IMR-90 (cell line): ENCODE data around the gene BRSK1. TPM values are rescaled to one million over a fixed set of nuclear protein-coding genes. Genes with fewer than 3 reads are reported as not detected.

Experiments
- ATAC-seq: fragments of 200-7000 bp; cut with Tn5 transposase; 2 replicates; pipeline ENCODE4 v1.9.1; 2020; ENCODE audit warnings: low read depth, mild to moderate bottlenecking, moderate library complexity
- BruUV-seq: library from RNA; stranded (reverse); fragments of 400-500 nt; replicated peaks from 2 replicates; lab custom pipeline; 2021; lab: Mats Ljungman, UMichigan
- CTCF ChIA-PET: fragments of 300-600 bp; formaldehyde crosslinking; extraction: SDS; loops from one replicate; lab custom pipeline; 2021; ENCODE audit warnings: antibody characterized with exemption; lab: Yijun Ruan, JAX
- POLR2A ChIA-PET: fragments of 300-600 bp; sonication (Branson Sonifier 250); formaldehyde crosslinking; loops from one replicate; lab custom pipeline; 2022; ENCODE audit warnings: antibody characterized with exemption; ENCODE audit not compliant: unreplicated experiment; lab: Charles Lee
- DNase-seq: peaks from one replicate; pipeline ENCODE4 v3.0.0; 2013
- H2AFZ ChIP-seq: replicated peaks from 2 replicates; pipeline ENCODE3; 2013; ENCODE audit warnings: low read length, mild to moderate bottlenecking; ENCODE audit not compliant: poor library complexity
- H2AK5ac ChIP-seq: 2 replicates; pipeline ENCODE4 v1.6.1; 2013; ENCODE audit warnings: low read depth, low read length, inconsistent platforms
- H2AK9ac ChIP-seq: replicated peaks from 2 replicates; pipeline ENCODE3; 2013; ENCODE audit warnings: mild to moderate bottlenecking, low read depth, low read length, moderate library complexity; ENCODE audit not compliant: poor library complexity
- H2BK120ac ChIP-seq: 2 replicates; pipeline ENCODE4 v1.6.1; 2013; ENCODE audit warnings: low read depth, low read length, inconsistent platforms
- H2BK15ac ChIP-seq: 3 replicates; pipeline ENCODE4 v1.6.1; 2013; ENCODE audit warnings: low read depth, low read length, inconsistent platforms
- H2BK20ac ChIP-seq: 2 replicates; pipeline ENCODE4 v1.6.1; 2013; ENCODE audit warnings: low read depth, mild to moderate bottlenecking, inconsistent platforms, low read length, moderate library complexity
- H2BK5ac ChIP-seq: 2 replicates; pipeline ENCODE4 v1.6.1; 2013; ENCODE audit warnings: mild to moderate bottlenecking, low read depth, low read length, inconsistent platforms; ENCODE audit not compliant: poor library complexity, severe bottlenecking
- H3K14ac ChIP-seq: replicated peaks from 2 replicates; pipeline ENCODE4 v1.6.1; 2013; ENCODE audit warnings: low read depth, low read length, inconsistent platforms
- H3K18ac ChIP-seq: 2 replicates; pipeline ENCODE4 v1.6.1; 2013; ENCODE audit warnings: low read depth, low read length, control low read depth
- H3K23ac ChIP-seq: 2 replicates; pipeline ENCODE4 v1.6.1; 2013; ENCODE audit warnings: low read depth, low read length, inconsistent platforms
- H3K27ac ChIP-seq: 2 replicates; pipeline ENCODE4 v1.5.1; 2013; ENCODE audit warnings: mild to moderate bottlenecking, control low read depth, low read length; ENCODE audit not compliant: insufficient read depth
- H3K27me3 ChIP-seq: 2 replicates; pipeline ENCODE4 v1.6.1; 2013; ENCODE audit warnings: low read length; ENCODE audit not compliant: control insufficient read depth, insufficient read depth
- H3K36me3 ChIP-seq: 2 replicates; pipeline ENCODE4 v1.6.1; 2013; ENCODE audit warnings: low read length, mixed read lengths; ENCODE audit not compliant: control insufficient read depth, insufficient read depth
- H3K4ac ChIP-seq: 2 replicates; pipeline ENCODE4 v1.6.1; 2013; ENCODE audit warnings: low read depth, low read length, inconsistent platforms
- H3K4me1 ChIP-seq: 2 replicates; pipeline ENCODE4 v1.6.1; 2013; ENCODE audit warnings: low read length, mixed read lengths; ENCODE audit not compliant: control insufficient read depth, insufficient read depth
- H3K4me2 ChIP-seq: 2 replicates; pipeline ENCODE4 v1.6.1; 2013; ENCODE audit warnings: low read depth, mild to moderate bottlenecking, control low read depth, low read length, moderate library complexity
- H3K4me3 ChIP-seq: 2 replicates; pipeline ENCODE4 v1.5.1; 2013; ENCODE audit warnings: low read depth, mild to moderate bottlenecking, control low read depth, low read length, moderate library complexity; ENCODE audit not compliant: insufficient read depth
- H3K56ac ChIP-seq: 2 replicates; pipeline ENCODE4 v1.6.1; 2013; ENCODE audit warnings: low read length, inconsistent platforms; ENCODE audit not compliant: insufficient read depth; ENCODE audit errors: extremely low read depth
- H3K79me1 ChIP-seq, 2 experiments: 2 replicates each; pipeline ENCODE4 v1.6.1; 2013; ENCODE audit warnings: low read length in 2 of 2, inconsistent platforms in 1 of 2, low read depth in 1 of 2
- H3K9ac ChIP-seq: 2 replicates; pipeline ENCODE4 v1.6.1; 2013; ENCODE audit warnings: low read depth, low read length, control low read depth
- H3K9me1 ChIP-seq: 2 replicates; pipeline ENCODE4 v1.6.1; 2013; ENCODE audit warnings: low read length, inconsistent platforms; ENCODE audit not compliant: insufficient read depth
- H3K9me3 ChIP-seq: 2 replicates; pipeline ENCODE4 v1.6.1; 2013; ENCODE audit warnings: low read length; ENCODE audit not compliant: control insufficient read depth, insufficient read depth
- H4K20me1 ChIP-seq: 2 replicates; pipeline ENCODE4 v1.6.1; 2013; ENCODE audit warnings: low read length, inconsistent platforms; ENCODE audit not compliant: insufficient read depth
- H4K5ac ChIP-seq: 2 replicates; pipeline ENCODE4 v1.6.1; 2013; ENCODE audit warnings: mild to moderate bottlenecking, low read depth, low read length, control low read depth
- H4K8ac ChIP-seq, 2 experiments: 2 replicates each; pipeline ENCODE4 v1.6.1; 2013; ENCODE audit warnings: low read depth in 2 of 2, low read length in 2 of 2, control low read depth in 1 of 2, inconsistent platforms in 1 of 2
- H4K91ac ChIP-seq: 2 replicates; pipeline ENCODE4 v1.6.1; 2013; ENCODE audit warnings: low read depth, low read length, inconsistent platforms; ENCODE audit not compliant: insufficient read depth
- BHLHE40 ChIP-seq: fragments of 150-350 bp; IDR thresholded peaks from 2 replicates; pipeline ENCODE4 v1.6.1; 2016; ENCODE audit warnings: mild to moderate bottlenecking, low read depth, low read length
- CEBPB ChIP-seq: IDR thresholded peaks from 2 replicates; pipeline ENCODE4 v1.6.1; 2012; ENCODE audit warnings: low read depth, low read length, improper control_type of control experiment
- CHD1 ChIP-seq: IDR thresholded peaks from 2 replicates; pipeline ENCODE4 v1.6.1; 2012; ENCODE audit warnings: low read depth, low read length, improper control_type of control experiment
- CTCF ChIP-seq: conservative IDR thresholded peaks from 2 replicates; pipeline ENCODE4 v1.5.1; 2012; ENCODE audit warnings: mild to moderate bottlenecking, low read depth, low read length, improper control_type of control experiment
- FOS ChIP-seq: fragments of 150-350 bp; IDR thresholded peaks from 2 replicates; pipeline ENCODE4 v1.6.1; 2016; ENCODE audit warnings: low read depth, low read length
- MAFK ChIP-seq: IDR thresholded peaks from 2 replicates; pipeline ENCODE4 v1.6.1; 2012; ENCODE audit warnings: low read depth, low read length, improper control_type of control experiment
- MAZ ChIP-seq: IDR thresholded peaks from 2 replicates; pipeline ENCODE4 v1.6.1; 2012; ENCODE audit warnings: low read depth, mild to moderate bottlenecking, low read length, improper control_type of control experiment, moderate library complexity, borderline replicate concordance
- MXI1 ChIP-seq: IDR thresholded peaks from 2 replicates; pipeline ENCODE4 v1.6.1; 2012; ENCODE audit warnings: low read depth, mild to moderate bottlenecking, low read length, moderate library complexity, borderline replicate concordance
- NFE2L2 ChIP-seq: fragments of 150-350 bp; IDR thresholded peaks from 2 replicates; pipeline ENCODE4 v1.6.1; 2016; ENCODE audit warnings: low read depth, mild to moderate bottlenecking, low read length
- POLR2A ChIP-seq: IDR thresholded peaks from 2 replicates; pipeline ENCODE4 v1.6.1; 2012; ENCODE audit warnings: mild to moderate bottlenecking, low read depth, low read length
- RAD21 ChIP-seq: IDR thresholded peaks from 2 replicates; pipeline ENCODE4 v1.6.1; 2012; ENCODE audit warnings: low read length, improper control_type of control experiment
- RCOR1 ChIP-seq: IDR thresholded peaks from 2 replicates; pipeline ENCODE4 v1.6.1; 2012; ENCODE audit warnings: mild to moderate bottlenecking, low read length, improper control_type of control experiment; ENCODE audit not compliant: insufficient replicate concordance
- RFX5 ChIP-seq: IDR thresholded peaks from 2 replicates; pipeline ENCODE4 v1.8.0; 2012; ENCODE audit warnings: low read depth, mild to moderate bottlenecking, low read length, moderate library complexity
- SMC3 ChIP-seq: fragments of 150-350 bp; IDR thresholded peaks from 2 replicates; pipeline ENCODE4 v1.6.1; 2016; ENCODE audit warnings: low read depth, mild to moderate bottlenecking, antibody characterized with exemption, low read length, moderate library complexity
- WGBS, 2 experiments: methylation state at CpG; one replicate each; pipeline versions ENCODE4 v1.1.5 to v1.1.7; 2013; ENCODE audit warnings: missing lambda C conversion rate in 2 of 2; ENCODE audit not compliant: insufficient read length in 1 of 2; ENCODE audit errors: extremely low coverage in 2 of 2; 5-methylcytosine and 5-hydroxymethylcytosine counted together
- dilution Hi-C: fragments of 300-500 bp; cut with HindIII; formaldehyde crosslinking; loops from one replicate; pipeline ENCODE4 v1.14.3; 2018; ENCODE audit warnings: low sequenced_read_pairs; ENCODE audit not compliant: unreplicated experiment
- in situ Hi-C: fragments of 300-500 bp; cut with MboI; formaldehyde crosslinking; loops from 3 replicates; pipeline ENCODE4 v1.14.3; 2019; ENCODE audit warnings: low sequenced_read_pairs, inconsistent platforms, mixed read lengths
- intact Hi-C: fragments of 100-400 bp; cut with micrococcal nuclease; formaldehyde crosslinking; loops from 2 replicates; pipeline ENCODE4 v1.10.0; 2022
- polyA plus RNA-seq, 3 experiments: library from polyadenylated mRNA; depleted of rRNA; stranded (reverse); fragments of >200 nt; gene quantifications; 2 replicates each; pipeline ENCODE4 v1.2.3, GENCODE V29; 2012; ENCODE audit warnings: low replicate concordance in 1 of 3
- total RNA-seq: library from RNA; depleted of rRNA; stranded (reverse); fragments of >200 nt; gene quantifications from 2 replicates; pipeline ENCODE4 v1.2.3, GENCODE V29; 2012
- TF ChIP-seq, protein P1 (sequence below): fragments of 150-350 bp; IDR thresholded peaks from 2 replicates; pipeline ENCODE4 v1.6.1; 2016; ENCODE audit warnings: low read depth, mild to moderate bottlenecking, low read length, moderate library complexity, borderline replicate concordance
- TF ChIP-seq, protein P2 (sequence below): fragments of 150-350 bp; IDR thresholded peaks from 2 replicates; pipeline ENCODE4 v1.6.1; 2017; ENCODE audit warnings: mild to moderate bottlenecking, antibody characterized with exemption, low read length, low read depth

BRSK1 gene
- total and polyA plus RNA-seq, 2 of the 4 experiments (the other 2 are of a cell fraction) = 2.5 to 22.3 TPM

DNA sequence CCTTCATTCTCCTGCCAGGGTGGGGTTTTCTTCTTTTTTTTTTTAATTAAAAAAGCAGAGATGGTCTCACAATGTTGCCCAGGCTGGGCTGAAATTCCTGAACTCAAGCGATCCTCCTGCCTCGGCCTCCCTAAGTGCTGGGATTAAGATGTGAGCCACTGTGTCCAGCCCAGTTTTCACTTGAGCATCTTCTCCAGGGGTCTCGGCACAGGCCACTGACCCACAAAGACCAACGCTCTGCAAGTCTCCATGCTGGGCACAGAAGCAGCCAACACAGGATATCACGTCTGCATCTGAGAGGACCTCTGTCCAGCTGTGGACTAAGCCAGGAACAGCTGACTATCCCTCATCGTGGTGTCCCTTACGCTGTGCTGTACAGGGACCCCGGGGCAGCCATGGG lies 45.8 kb upstream of the BRSK1 start:
- no peak overlapping the region for H3K23ac ChIP-seq
- H3K14ac ChIP-seq = no peak overlapping the region
- H4K91ac ChIP-seq = no peak overlapping the region
- no peak overlapping the region for H2AK5ac ChIP-seq
- no peak overlapping the region for H2BK15ac ChIP-seq
- no peak overlapping the region for H4K8ac ChIP-seq
- H3K27ac ChIP-seq = no peak overlapping the region
- no peak overlapping the region for H3K4me2 ChIP-seq
- peaks cover 6% of the 10 kb centered on the region; the same call in 1 of the 2 replicates for H4K20me1 ChIP-seq
- no peaks in the 10 kb centered on the region for H3K27me3 ChIP-seq
- no peaks in the 10 kb centered on the region for H3K4me1 ChIP-seq
- H3K79me1 ChIP-seq = peaks cover 9 to 23% of the 10 kb centered on the region in 2 experiments; a peak in 3 of 4 replicates
- no peak overlapping the region for H3K4ac ChIP-seq
- H3K9me3 ChIP-seq = no peaks in the 10 kb centered on the region
- H3K9me1 ChIP-seq = peaks cover 5% of the 10 kb centered on the region
- ATAC-seq = no peak
- no peak overlapping the region for H4K5ac ChIP-seq
- no peak overlapping the region for H2BK120ac ChIP-seq
- no peak overlapping the region for H3K18ac ChIP-seq
- in situ Hi-C loops = no loop called here
- H2AK9ac ChIP-seq = no peak overlapping the region
- dilution Hi-C loops = no loop called here
- 97% methylated on average over 4 of the region's 8 CpGs; no CpG with 5 or more reads in 1 of the 2 experiments for WGBS, 2 experiments
- H3K36me3 ChIP-seq = peaks cover 68% of the 10 kb centered on the region
- no peak overlapping the region for H2BK5ac ChIP-seq
- ChIA-PET CTCF (no interaction called here), POLR2A (no interaction called here)
- no peak for DNase-seq
- H2AFZ ChIP-seq = no peak overlapping the region
- H3K9ac ChIP-seq = no peak overlapping the region
- no TSS peak for BruUV-seq
- intact Hi-C loops = no loop called here
- H2BK20ac ChIP-seq = no peak overlapping the region
- no peak overlapping the region for H3K4me3 ChIP-seq
- TF ChIP-seq RAD21 (no peak), RCOR1 (no peak), MAFK (no peak), POLR2A (no peak), RFX5 (no peak), CEBPB (no peak), CHD1 (no peak), MAZ (no peak), SMC3 (no peak), CTCF (no peak), FOS (no peak), BHLHE40 (no peak), MXI1 (no peak), NFE2L2 (no peak)
- TF ChIP-seq, protein P1, sequence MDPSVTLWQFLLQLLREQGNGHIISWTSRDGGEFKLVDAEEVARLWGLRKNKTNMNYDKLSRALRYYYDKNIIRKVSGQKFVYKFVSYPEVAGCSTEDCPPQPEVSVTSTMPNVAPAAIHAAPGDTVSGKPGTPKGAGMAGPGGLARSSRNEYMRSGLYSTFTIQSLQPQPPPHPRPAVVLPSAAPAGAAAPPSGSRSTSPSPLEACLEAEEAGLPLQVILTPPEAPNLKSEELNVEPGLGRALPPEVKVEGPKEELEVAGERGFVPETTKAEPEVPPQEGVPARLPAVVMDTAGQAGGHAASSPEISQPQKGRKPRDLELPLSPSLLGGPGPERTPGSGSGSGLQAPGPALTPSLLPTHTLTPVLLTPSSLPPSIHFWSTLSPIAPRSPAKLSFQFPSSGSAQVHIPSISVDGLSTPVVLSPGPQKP = no peak
- TF ChIP-seq, protein P2, sequence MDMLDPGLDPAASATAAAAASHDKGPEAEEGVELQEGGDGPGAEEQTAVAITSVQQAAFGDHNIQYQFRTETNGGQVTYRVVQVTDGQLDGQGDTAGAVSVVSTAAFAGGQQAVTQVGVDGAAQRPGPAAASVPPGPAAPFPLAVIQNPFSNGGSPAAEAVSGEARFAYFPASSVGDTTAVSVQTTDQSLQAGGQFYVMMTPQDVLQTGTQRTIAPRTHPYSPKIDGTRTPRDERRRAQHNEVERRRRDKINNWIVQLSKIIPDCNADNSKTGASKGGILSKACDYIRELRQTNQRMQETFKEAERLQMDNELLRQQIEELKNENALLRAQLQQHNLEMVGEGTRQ = no peak
- no peak overlapping the region for H3K56ac ChIP-seq
